Endometrial microvascular endothelial cells (primary cell): ENCODE measurements around the gene AKAP7. TPM values are rescaled to one million over a fixed set of nuclear protein-coding genes. Genes with fewer than 3 reads are reported as not detected.

Experiments used
- in situ Hi-C: cut with HindIII; loops from 2 replicates; pipeline ENCODE4 v1.10.0; 2017; ENCODE audit warnings: low sequenced_read_pairs, low pct_unique_long_range_greater_than_20kb; ENCODE audit errors: inconsistent ontology term
- total RNA-seq: library from RNA; depleted of rRNA; stranded (reverse); fragments of >200 nt; gene quantifications from one replicate; pipeline ENCODE4 v1.2.3, GENCODE V29; 2015; ENCODE audit errors: inconsistent ontology term

AKAP7 gene
- total RNA-seq, 1 donor from 2014 or later: 4.0 TPM

- in situ Hi-C loops: no loop called here
Observed at GRCh38 chr6:131175564-131175963, 40.3 kb downstream of the AKAP7 start.

DNA sequence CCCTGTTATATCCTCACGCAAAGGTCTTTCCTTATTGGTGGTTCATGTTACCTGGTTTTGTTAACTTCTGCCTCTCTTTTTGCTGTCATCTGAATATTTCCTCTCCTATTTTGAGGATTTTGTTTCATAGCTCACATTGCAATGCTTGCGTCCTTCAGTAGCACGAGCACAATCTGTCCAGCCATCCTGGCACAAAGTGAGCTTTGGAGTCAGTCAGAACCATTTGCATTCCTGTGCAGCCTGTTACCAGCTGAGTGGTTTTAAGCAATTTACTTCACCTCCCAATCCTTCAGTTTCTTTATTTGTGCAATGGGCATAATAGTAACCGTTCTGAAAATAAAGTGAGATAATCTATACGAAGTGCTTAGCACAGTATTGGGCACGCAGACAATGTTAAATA, 42.7 kb downstream of the AKAP7 start:
- in situ Hi-C loops: no loop called here

DNA sequence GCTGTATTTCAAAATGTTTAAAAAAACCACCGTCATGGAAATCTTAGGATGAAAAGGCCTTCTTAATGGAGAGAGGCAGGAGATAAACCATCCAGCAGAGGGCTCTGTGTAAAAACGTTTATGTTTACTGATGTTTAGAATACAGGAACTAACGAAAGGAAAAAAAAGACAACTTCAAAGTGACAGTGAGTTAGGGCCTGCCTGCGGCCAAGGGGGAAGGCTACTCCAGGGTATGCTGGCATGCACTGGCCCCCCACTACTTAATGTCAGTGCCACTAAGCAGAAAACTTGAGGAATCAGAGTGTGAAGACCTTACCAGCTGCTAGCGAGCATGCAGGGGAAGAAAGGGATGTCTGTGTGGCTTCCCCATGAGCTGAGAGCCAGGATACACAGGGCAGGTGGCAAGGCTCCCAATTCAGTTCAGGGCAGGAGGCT, 47.7 kb downstream of the AKAP7 start:
- in situ Hi-C loops: no loop called here

DNA sequence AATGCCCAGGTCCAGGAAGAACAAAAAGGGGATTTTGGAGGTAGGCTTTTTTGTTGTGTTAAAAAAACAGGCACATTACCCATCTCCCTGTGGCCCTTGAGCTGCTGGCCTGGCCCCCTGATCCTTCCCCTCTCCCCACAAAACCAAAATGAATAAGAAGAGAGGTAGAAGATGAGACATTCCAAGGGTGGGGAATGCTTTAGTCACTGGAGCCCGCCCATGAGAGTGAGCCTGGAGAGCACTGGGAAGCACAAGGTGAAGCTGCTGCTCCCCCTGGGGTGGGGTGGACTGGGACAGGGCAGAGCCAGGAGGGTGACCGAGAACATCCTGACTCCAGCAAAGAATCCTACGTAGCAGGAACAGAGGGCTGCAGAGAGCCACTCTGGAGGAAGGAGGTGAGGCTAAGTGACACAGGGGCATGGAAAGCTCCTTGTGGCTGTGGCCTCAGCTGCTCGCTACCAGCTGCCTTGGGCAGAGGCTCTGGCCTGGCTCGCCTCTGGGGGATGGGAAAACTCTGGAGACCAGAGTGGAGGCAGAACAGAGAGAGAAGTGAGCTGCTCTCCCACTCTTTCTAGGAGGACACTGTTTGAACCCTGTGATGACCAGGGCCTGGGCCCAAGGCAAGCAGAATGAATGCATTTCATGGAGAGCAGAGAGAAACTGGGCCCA, 48.3 kb downstream of the AKAP7 start:
- in situ Hi-C loops: no loop called here

DNA sequence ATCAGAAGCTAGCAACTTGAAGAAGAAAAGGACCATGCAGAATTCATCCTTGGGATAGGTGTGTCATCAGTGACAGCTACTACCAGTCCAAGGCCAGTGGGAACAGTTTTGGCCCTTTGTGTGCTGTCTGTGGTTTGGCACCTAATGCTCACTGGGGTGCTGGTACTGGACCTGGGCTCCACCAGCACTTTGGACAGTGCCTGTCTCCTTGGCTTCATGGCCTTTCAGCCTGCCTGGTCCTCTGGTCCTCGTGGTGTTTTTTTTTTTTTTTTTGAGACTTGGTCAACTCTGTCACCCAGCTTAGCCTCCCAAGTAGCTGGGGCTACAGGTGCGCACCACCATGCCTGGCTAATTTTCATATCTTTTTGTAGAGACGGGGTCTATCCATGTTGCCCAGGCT, 56.3 kb downstream of the AKAP7 start:
- in situ Hi-C loops: no loop called here

- in situ Hi-C loops: no loop called here
Observed at GRCh38 chr6:131197716-131198115, 62.4 kb downstream of the AKAP7 start.

DNA sequence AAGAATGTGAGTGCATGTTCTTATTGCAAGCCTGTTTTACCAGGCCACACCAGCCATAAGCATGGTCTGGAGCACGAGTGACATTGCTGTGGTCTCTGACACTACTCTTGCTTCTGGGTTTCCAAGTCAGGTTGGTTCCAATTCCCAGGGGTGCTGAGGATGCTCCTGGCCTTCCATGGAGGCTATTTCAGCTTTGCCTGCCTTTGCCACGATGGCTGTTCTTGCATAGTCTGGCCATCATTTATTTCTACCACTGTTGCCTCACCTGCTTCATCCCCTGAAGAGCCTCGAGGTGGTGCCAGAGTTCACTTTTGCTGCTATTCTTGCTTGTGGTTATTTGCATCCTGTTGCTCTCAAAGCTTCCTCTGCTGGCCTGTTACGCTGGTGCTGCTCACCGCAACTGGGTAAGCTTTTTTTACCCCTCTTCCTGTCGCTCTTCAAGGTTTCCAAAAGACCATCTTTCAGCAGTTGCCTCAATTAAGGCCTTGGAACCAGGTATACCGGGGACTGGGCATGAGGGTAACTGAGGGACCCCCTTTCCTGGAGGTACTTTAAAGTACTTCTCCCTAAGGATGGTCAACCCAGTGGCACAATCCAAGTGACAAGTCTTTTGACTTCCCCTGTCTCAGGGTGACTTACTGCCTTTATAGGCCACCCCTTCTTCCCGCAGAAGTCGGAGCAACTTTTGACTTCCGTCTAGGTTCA, 64.5 kb downstream of the AKAP7 start:
- in situ Hi-C loops: no loop called here

- in situ Hi-C loops: no loop called here
Observed at GRCh38 chr6:131205481-131206244, 70.4 kb downstream of the AKAP7 start.

- in situ Hi-C loops: no loop called here
Observed at GRCh38 chr6:131206463-131207251, 71.4 kb downstream of the AKAP7 start.

- in situ Hi-C loops: no loop called here
Observed at GRCh38 chr6:131208787-131209186, 73.5 kb downstream of the AKAP7 start.

DNA sequence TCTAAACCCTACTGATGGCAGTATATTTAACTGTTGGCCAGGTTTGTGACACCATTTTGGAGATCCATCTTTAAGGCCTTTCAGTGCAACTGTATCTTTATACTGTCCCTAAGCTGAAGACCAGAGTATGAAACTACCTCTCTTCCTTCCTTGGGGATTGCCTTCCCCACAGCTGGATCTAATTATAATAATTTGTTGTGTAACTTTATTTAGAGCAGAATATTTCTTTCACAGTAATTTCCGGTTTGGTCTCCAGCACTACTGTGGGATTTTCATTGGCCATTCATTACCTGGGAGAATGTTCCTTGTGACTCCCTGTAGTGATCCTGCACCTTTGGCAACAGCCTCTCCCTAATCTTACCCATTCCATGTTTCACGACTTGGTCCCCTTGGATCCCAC, 75.2 kb downstream of the AKAP7 start:
- in situ Hi-C loops: no loop called here

DNA sequence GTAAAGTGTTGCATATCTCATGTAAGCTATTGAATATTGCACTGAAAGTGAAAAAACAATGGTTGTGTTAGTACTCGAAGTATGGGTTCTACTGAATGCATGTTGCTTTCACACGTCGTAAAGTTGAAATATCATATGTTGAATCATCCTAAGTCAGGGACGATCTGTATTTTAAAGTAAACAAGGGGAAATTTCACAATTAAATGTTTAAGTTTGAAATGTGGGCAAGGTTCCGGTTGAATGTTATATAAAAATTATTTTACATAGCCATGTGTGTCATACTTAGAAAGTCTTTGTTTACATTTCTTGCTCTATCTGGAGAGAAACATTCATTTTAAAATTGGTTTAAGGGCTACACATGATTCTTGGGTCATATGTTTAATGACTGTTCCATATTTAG, 76.8 kb downstream of the AKAP7 start:
- in situ Hi-C loops: no loop called here

DNA sequence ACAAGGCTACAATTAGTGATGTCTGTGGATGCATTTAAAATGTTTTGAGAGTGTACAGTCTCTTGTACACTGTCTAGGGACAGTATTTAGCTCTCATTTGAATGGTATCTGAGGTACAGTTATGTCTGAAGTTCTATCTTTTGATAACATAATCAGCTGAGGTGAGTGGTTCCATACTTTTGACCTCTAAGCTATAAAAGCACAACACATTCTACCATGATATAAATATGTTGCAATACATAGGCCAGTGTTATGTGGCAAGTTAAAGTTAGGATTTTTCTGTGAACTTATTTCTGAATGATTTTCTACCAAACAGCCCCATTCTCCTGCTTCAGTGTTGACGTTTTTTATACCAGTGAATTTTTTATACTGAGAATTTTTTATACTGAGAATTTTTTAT, 77.6 kb downstream of the AKAP7 start:
- in situ Hi-C loops: no loop called here

DNA sequence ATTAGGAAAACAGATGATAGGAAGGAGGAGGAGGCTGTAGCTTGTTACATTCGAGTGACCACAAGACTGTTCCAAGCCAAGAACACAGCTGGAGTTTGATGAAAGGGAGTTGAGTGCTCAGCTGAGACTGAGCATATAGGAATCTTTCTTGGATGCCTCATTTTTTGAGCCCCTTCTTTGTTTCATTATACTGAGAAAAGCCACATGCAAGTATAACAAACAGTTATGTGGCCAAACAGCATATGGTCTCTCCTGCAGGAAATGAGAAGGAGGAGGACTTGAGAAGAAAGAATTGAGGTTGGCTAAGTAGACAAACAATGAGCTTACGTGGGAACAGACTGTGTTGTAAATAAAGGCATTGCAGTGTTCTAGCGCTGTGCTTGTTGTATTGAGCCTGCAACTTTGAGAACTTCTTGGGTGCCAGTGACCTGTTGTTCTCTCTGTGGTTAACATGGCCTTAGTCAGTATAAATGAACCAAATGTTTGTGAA, 78.3 kb downstream of the AKAP7 start:
- in situ Hi-C loops: no loop called here

GRCh38 chr6:131215219-131215618, 80.0 kb downstream of the AKAP7 start:
- in situ Hi-C loops: no loop called here

DNA sequence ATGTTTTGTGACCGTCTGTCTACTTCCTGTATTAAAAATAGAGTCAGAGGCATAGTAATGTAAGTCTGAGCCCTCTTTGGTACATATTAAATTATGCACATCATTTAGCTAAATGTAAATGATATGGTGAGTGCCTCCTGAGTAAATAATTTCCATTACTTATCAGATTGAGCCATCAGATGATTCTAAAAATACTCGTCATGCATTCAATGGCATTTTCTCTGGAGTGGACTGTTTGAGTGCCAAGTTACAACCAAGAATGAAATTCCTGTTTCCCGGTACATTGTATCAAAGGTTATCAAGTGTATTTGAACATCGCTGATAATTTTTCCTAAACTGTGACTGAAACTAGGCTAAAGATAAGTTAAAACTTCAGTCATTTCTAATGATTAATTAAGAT, 81.0 kb downstream of the AKAP7 start:
- in situ Hi-C loops: no loop called here

DNA sequence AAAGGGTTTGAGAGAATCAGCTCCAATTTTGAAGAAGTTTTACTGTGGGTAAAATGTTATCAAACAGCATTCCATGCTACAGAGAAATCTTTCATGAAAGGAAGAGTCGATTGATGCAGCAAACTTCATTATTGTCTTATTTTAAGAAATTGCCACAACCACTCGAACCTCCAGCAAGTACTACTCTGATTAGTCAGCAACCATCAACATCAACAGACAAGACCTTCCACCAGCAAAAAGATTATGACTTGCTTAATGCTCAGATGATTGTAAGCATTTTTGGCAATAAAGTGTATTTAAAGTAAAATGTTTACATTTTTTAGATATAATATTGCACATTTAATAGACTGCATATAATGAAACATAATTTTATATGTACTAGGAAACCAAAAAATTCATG, 87.5 kb downstream of the AKAP7 start:
- in situ Hi-C loops: no loop called here

GRCh38 chr6:131223416-131223815, 88.1 kb downstream of the AKAP7 start:
- in situ Hi-C loops: no loop called here

DNA sequence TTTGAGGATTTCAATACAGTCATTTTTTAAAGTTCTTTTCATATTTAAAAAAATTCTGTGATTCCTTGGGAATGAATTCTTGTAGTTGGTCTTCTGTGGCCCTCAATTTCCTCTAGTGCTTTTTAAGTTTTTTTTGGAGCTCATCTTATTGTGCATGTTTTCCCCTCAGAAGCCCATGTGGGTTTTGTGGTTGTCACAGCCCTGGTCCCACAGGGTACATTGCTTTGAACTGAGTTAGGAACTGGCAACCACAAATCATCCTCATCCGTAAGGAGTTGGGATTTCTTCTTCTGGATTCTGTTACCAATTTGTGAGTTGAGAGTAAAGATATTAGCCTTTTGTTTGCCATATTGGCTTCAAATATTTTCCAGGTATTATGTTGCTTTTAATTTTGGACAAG, 89.9 kb downstream of the AKAP7 start:
- in situ Hi-C loops: no loop called here
